CD4-positive, alpha-beta T cell (primary cell): Measurements from ENCODE around the gene TMEM174. TPM values are rescaled to one million over a fixed set of nuclear protein-coding genes. Genes with fewer than 3 reads are reported as not detected.

Source experiments
- ATAC-seq: fragments of 200-7000 bp; cut with Tn5 transposase; one replicate; pipeline ENCODE4 v1.10.0; 2022; ENCODE audit warnings: mild to moderate bottlenecking; ENCODE audit not compliant: poor library complexity
- CTCF ChIA-PET: fragments of 350-600 bp; sonication (Branson Sonifier 250); formaldehyde crosslinking; loops from one replicate; lab custom pipeline; 2021; ENCODE audit warnings: antibody characterized with exemption, inconsistent platforms; lab: Charles Lee
- POLR2A ChIA-PET: fragments of 350-600 bp; sonication (Branson Sonifier 250); formaldehyde crosslinking; loops from one replicate; lab custom pipeline; 2021; ENCODE audit warnings: antibody characterized with exemption, inconsistent platforms; lab: Charles Lee
- DNase-seq, 14 experiments: peaks; one replicate each; pipeline ENCODE4 v3.0.0-alpha.2; 2013 to 2020; ENCODE audit warnings: mixed read lengths in 2 of 14
- H3K27ac ChIP-seq, 2 donors: one replicate each; pipeline versions ENCODE4 v1.5.1 to v1.7.0; 2013; ENCODE audit warnings: low read length in 2 of 2, low read depth in 1 of 2, mild to moderate bottlenecking in 1 of 2
- H3K27me3 ChIP-seq, 2 experiments: 1 replicate in 1 of 2; 2 replicates in 1 of 2; pipeline versions ENCODE4 v1.6.1 to v1.7.0; 2013; ENCODE audit warnings: low read length in 2 of 2, control low read depth in 1 of 2, mild to moderate bottlenecking in 1 of 2, moderate library complexity in 1 of 2; ENCODE audit not compliant: insufficient read depth in 2 of 2, control insufficient read depth in 1 of 2
- H3K36me3 ChIP-seq: one replicate; pipeline ENCODE4 v1.6.1; 2013; ENCODE audit warnings: low read length, control low read depth; ENCODE audit not compliant: insufficient read depth
- H3K4me1 ChIP-seq: one replicate; pipeline ENCODE4 v1.6.1; 2013; ENCODE audit warnings: low read length, control low read depth; ENCODE audit not compliant: insufficient read depth
- H3K4me3 ChIP-seq: one replicate; pipeline ENCODE4 v1.5.1; 2013; ENCODE audit warnings: mild to moderate bottlenecking, low read length, moderate library complexity
- H3K9me3 ChIP-seq, 2 experiments: 1 replicate in 1 of 2; 2 replicates in 1 of 2; pipeline versions ENCODE4 v1.6.1 to v1.7.0; 2013; ENCODE audit warnings: low read length in 2 of 2, mild to moderate bottlenecking in 2 of 2, control low read depth in 1 of 2, moderate library complexity in 1 of 2; ENCODE audit not compliant: control insufficient read depth in 1 of 2, insufficient read depth in 1 of 2
- H3K27ac Mint-ChIP-seq: one replicate; pipeline ENCODE4 v1.8.0; 2020; ENCODE audit warnings: mixed read lengths
- H3K27me3 Mint-ChIP-seq: one replicate; pipeline ENCODE4 v1.8.0; 2021; ENCODE audit warnings: mixed read lengths
- H3K36me3 Mint-ChIP-seq: one replicate; pipeline ENCODE4 v1.8.0; 2021; ENCODE audit warnings: low read depth, mixed read lengths
- H3K4me1 Mint-ChIP-seq: one replicate; pipeline ENCODE4 v1.8.0; 2021; ENCODE audit warnings: low read depth, mixed read lengths
- H3K4me3 Mint-ChIP-seq: one replicate; pipeline ENCODE4 v1.8.0; 2020; ENCODE audit warnings: mild to moderate bottlenecking, mixed read lengths
- H3K9me3 Mint-ChIP-seq: one replicate; pipeline ENCODE4 v1.8.0; 2020; ENCODE audit warnings: mixed read lengths
- intact Hi-C, 2 experiments: fragments of 100-400 bp; cut with DNase I in 1 of 2; cut with micrococcal nuclease in 1 of 2; formaldehyde crosslinking; loops; one replicate each; pipeline versions ENCODE4 v1.15.1 to v1.9.0; 2023 to 2025; cut with DNase I, micrococcal nuclease
- total RNA-seq, 174 experiments: library from RNA in 2 of 174; stranded (reverse) in 2 of 174; gene quantifications; one replicate each; pipeline ENCODE4 v1.2.3 and lab custom pipeline; 2021 to 2026
- TF ChIP-seq, protein P1 (sequence below): fragments of 200-600 bp; IDR thresholded peaks from one replicate; pipeline ENCODE4 v1.8.0; 2022; ENCODE audit warnings: antibody characterized with exemption, mild to moderate bottlenecking

TMEM174 gene
- total RNA-seq, 2 experiments from 2014 or later = not detected

DNA sequence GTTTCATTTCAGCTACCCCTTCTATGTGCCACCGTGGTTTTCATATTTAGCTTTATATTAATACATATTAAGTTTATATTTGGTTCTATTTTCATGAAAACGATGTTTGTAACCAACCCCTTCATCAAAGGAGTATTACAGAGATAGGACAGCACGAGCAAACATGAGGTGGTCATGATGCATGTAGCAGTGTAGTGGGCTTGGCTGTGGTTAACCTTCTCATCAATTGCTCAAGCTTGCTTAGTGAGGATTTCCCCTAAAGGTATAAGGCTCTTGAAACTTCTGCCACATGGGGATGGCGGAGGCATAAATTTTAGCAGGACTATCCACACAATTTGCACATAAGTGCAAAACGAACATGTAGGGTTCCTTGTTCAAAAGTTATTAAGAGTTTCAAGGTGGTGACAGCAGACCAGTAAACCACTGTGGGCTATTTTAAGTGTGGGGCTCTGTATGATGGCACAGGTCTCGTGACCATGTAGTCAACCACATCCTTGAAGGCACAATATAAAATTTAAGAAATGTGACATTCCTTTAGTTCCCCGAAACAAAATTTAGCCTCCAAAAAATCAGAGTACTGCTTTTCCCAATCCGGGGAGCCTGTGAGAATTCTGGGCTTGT is 24.8 kb downstream of the TMEM174 start:
- ATAC-seq = no peak
- ChIA-PET CTCF (no interaction called here), POLR2A (no interaction called here)
- Mint-ChIP-seq H3K36me3 (no peaks in the 10 kb centered on the region), H3K27me3 (peaks cover 86% of the 10 kb centered on the region), H3K4me1 (no peaks in the 10 kb centered on the region), H3K4me3 (no peak overlapping the region), H3K27ac (no peak overlapping the region), H3K9me3 (no peaks in the 10 kb centered on the region)
- no peak for DNase-seq
- peaks cover 17 to 36% of the 10 kb centered on the region in 2 experiments for H3K27me3 ChIP-seq
- peaks cover 7% of the 10 kb centered on the region for H3K4me1 ChIP-seq
- H3K27ac ChIP-seq = no peak overlapping the region
- TF ChIP-seq, protein P1, sequence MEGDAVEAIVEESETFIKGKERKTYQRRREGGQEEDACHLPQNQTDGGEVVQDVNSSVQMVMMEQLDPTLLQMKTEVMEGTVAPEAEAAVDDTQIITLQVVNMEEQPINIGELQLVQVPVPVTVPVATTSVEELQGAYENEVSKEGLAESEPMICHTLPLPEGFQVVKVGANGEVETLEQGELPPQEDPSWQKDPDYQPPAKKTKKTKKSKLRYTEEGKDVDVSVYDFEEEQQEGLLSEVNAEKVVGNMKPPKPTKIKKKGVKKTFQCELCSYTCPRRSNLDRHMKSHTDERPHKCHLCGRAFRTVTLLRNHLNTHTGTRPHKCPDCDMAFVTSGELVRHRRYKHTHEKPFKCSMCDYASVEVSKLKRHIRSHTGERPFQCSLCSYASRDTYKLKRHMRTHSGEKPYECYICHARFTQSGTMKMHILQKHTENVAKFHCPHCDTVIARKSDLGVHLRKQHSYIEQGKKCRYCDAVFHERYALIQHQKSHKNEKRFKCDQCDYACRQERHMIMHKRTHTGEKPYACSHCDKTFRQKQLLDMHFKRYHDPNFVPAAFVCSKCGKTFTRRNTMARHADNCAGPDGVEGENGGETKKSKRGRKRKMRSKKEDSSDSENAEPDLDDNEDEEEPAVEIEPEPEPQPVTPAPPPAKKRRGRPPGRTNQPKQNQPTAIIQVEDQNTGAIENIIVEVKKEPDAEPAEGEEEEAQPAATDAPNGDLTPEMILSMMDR = no peak
- intact Hi-C loops = no loop called here
- H3K36me3 ChIP-seq = no peaks in the 10 kb centered on the region
- H3K9me3 ChIP-seq = no peaks in the 10 kb centered on the region
- no peak overlapping the region for H3K4me3 ChIP-seq

GRCh38 chr5:73198833-73199592 is 26.0 kb downstream of the TMEM174 start:
- Histone ChIP-seq H3K27ac (no peak overlapping the region), H3K9me3 (no peaks in the 10 kb centered on the region), H3K27me3 (peaks cover 25 to 38% of the 10 kb centered on the region in 2 experiments), H3K4me1 (peaks cover 7% of the 10 kb centered on the region), H3K4me3 (no peak overlapping the region), H3K36me3 (no peaks in the 10 kb centered on the region)
- intact Hi-C loops = no loop called here
- POLR2A ChIA-PET = no interaction called here
- peaks cover 84% of the 10 kb centered on the region for H3K27me3 Mint-ChIP-seq
- no peaks in the 10 kb centered on the region for H3K9me3 Mint-ChIP-seq
- TF ChIP-seq, protein P1 = no peak
- ATAC-seq = no peak
- no peak overlapping the region for H3K4me3 Mint-ChIP-seq
- CTCF ChIA-PET = no interaction called here
- no peaks in the 10 kb centered on the region for H3K4me1 Mint-ChIP-seq
- H3K36me3 Mint-ChIP-seq = no peaks in the 10 kb centered on the region
- DNase-seq = no peak
- H3K27ac Mint-ChIP-seq = no peak overlapping the region

GRCh38 chr5:73199671-73200070 is 26.7 kb downstream of the TMEM174 start:
- no peak overlapping the region for H3K27ac Mint-ChIP-seq
- ChIA-PET CTCF (no interaction called here), POLR2A (no interaction called here)
- Histone ChIP-seq H3K4me3 (no peak overlapping the region), H3K36me3 (no peaks in the 10 kb centered on the region), H3K9me3 (no peaks in the 10 kb centered on the region), H3K27me3 (peaks cover 29 to 38% of the 10 kb centered on the region in 2 experiments), H3K4me1 (peaks cover 7% of the 10 kb centered on the region), H3K27ac (no peak overlapping the region)
- DNase-seq (no peak), ATAC-seq (no peak)
- H3K9me3 Mint-ChIP-seq = no peaks in the 10 kb centered on the region
- peaks cover 84% of the 10 kb centered on the region for H3K27me3 Mint-ChIP-seq
- intact Hi-C loops = loop anchor here (5.0 kb wide), 3 partner anchors 242 to 832 kb away; partner anchors contain the start of gene FCHO2 (in 2 of the 2)
- H3K4me3 Mint-ChIP-seq = no peak overlapping the region
- TF ChIP-seq, protein P1 = no peak
- no peaks in the 10 kb centered on the region for H3K36me3 Mint-ChIP-seq
- no peaks in the 10 kb centered on the region for H3K4me1 Mint-ChIP-seq
